ENCODE data around the gene MBOAT2.

GRCh38 chr2:8858264-8858663, 145.2 kb downstream of the MBOAT2 start:
- no peak for TF ChIP-seq EP300 (IDR thresholded peaks at IDR 0.05)
- TF ChIP-seq CTCF (IDR thresholded peaks at IDR 0.05): no peak
- TF ChIP-seq POLR2AphosphoS5 (IDR thresholded peaks at IDR 0.05): no peak
- TF ChIP-seq POLR2A (IDR thresholded peaks at IDR 0.05): no peak
